DMS53 treated with DMSO at 0.1 percent for 48 hours (cell line): Measurements from ENCODE around the gene RNASE4.

ENCODE experiments used
- DNase-seq: peaks from one replicate; lab custom pipeline; 2025; ENCODE audit not compliant: unreplicated experiment; lab: John Stamatoyannopoulos, UW

The RNASE4 gene

GRCh38 chr14:20671597-20672283 is 12.6 kb upstream of the RNASE4 start:
- DNase-seq: no peak

DNA sequence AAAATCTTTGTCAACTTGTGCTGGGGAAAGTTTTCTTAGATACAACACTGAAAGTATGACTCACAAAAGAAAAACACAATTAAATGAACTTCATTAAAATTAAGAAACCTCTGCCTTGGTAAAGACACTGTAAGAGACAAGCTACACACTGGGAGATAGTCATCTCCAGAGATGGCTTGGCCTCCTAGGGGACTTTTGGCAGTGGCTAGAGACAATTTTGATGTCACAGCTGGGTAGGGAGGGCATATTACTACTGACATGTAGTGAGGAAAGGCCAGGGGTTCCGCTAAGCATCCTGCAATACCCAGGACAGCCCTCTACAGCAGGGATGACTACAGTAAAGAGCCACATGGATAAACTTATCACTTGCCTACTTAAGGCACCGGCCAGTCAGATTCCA is 8.7 kb upstream of the RNASE4 start:
- DNase-seq: no peak

DNA sequence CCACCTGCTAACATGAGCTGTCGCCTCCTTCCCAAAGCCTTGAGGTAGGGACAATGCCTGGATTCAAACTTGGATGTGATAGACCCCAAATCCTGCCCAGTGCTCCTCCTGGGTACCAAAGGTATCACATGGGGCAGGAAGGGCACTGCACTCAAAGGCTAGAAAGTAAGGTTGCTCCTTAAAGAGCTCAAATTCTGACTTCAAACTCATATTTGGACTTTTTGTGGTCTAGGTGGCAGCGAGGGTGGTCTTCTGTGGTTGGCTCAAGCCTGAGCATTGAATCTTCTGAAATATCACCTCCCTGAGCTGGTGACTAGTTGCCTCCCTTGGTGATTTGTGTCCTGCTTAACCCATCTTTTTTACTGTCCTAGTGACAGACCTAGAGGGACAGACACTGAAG is 8.3 kb upstream of the RNASE4 start:
- DNase-seq: no peak

GRCh38 chr14:20679907-20680306 is 4.5 kb upstream of the RNASE4 start:
- no peak for DNase-seq

GRCh38 chr14:20680363-20680762 is 4.0 kb upstream of the RNASE4 start:
- no peak for DNase-seq

GRCh38 chr14:20680843-20681347 is 3.5 kb upstream of the RNASE4 start:
- no peak for DNase-seq

GRCh38 chr14:20681348-20682126 is 2.8 kb upstream of the RNASE4 start:
- no peak for DNase-seq

DNA sequence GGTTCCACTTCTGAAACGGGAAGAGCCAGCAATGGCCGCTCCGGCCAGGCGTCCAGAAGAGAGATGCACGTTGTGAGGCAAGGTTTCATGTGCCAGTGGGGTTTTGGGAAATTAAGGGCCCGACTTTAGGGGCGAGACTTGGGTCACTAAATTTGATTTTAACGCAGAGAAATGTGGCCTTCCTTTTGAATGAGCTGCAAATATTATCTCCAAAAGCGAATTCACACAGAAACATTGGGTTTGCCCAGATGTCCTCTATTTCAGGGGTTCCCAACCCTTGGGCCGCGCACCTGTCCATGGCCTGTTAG is 2.3 kb upstream of the RNASE4 start:
- no peak for DNase-seq

- DNase-seq: no peak
These were observed 1.8 kb upstream of the RNASE4 start for GRCh38 chr14:20682435-20683124.

- DNase-seq: no peak
These were observed 1.1 kb upstream of the RNASE4 start for GRCh38 chr14:20683125-20683890.

DNA sequence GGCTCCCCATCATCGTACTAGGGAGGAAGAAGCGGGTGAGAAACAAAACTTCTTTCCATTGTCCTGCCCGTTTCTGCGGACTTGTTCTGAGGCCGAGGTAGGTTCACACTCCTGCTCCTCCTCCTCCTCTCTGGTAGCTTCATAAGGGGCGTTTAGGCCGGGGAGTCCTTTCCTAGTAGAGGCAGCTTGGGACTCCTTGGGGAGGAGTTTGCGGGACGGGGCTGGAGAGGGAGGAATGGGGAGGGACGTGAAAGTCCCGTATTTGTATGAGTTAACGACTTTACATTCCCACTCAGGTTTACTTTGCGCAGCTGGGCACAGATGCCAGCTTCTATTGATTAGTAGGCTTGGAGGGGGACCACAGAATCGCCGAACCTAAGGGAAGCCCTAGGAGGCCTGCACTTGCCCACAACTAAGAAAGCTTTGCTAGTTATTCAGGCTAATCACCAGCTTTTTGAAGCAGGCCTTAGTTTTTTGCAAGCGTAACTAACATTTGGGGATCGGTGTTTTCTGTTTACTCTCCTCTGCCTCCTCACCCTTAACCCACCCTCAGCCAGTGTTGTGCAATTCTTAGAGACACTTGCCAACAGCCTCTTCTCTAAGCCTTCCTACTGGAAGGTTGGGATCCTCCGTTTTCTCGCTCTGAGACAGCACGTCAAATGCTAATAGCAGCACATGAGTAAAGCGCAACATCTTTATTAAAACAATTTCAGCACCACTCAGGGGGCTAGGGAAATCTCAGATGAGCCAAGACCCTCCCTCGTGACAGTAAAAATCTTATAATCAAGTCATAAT is 499 bp downstream of the RNASE4 start:
- no peak for DNase-seq

GRCh38 chr14:20686386-20687143 is 2.2 kb downstream of the RNASE4 start:
- DNase-seq: no peak

GRCh38 chr14:20687362-20688166 is 3.2 kb downstream of the RNASE4 start:
- DNase-seq: no peak

DNA sequence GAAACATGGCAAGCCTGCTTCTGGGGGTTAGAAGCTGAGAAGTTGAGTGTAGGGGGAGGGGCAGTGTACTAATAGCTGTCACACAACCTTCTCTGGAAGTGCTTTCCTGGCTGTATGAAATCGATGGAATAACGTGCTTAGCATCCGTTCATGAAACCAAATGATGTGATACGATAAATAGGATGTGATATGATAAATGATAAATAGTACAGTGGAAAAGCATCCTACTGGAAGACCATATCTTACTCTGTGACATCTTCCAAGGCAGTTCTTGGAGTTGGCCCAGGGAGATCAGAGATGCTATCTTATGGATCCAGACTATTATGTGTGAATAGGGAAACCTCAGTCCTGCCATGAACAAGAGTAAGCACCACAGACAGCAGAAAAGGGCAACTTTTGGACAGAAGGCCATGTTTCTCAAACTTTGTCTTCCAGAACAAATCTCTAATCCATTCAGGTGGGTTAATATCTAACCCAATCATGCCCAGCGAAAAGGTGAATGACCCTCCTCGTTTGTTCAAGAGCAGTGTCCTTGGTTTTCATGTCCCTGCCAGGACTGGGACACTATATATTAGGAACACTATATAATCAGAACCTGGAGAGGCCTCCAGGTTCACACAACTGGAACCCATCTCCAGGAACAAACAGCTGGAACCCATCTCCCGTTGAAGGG is 3.9 kb downstream of the RNASE4 start, which contains the start of gene ANG:
Gene ANG, plus strand, starts transcription at position 598 of the 673 bp plus-strand sequence. CDS start 4,801 bp downstream, outside the sequence.
- no peak for DNase-seq

- peak; percentile 6 for DNase-seq
These were observed 6.7 kb downstream of the RNASE4 start for GRCh38 chr14:20690848-20691640.

GRCh38 chr14:20692116-20692751 is 7.9 kb downstream of the RNASE4 start:
- no peak for DNase-seq

DNA sequence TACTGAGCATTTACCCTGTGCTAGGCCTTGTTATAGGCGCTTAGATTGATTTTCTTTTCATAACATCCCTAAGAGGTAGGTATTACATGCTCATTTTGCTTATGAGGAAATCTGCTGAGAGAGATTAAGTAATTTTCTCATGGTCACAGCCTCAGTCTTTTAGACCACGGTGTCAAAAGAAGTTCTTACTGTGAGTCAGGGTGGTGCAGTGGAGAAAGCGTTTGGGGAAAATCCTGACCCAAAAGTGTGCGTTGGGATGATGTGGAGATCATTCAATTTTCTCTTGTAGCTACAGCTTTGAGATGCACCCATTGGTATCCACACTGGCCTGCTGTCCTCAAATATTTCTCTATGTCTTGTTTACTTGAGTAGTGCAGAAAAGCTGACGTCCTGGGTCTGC is 12.4 kb downstream of the RNASE4 start:
- no peak for DNase-seq
